Activated naive CD4-positive, alpha-beta T cell treated with anti-CD3 and anti-CD28 coated beads, Interleukin-2, amount 10 ng/mL, durations not matched to agents 7 days and 5 days (primary cell): ENCODE data around the gene SP140.
"Not testable (repeated sequence)": the region's sequence is repeated elsewhere in the genome, so short reads cannot be mapped to it uniquely, and the experiment has no call there.

Experiments used
- CTCF ChIA-PET: fragments of 350-600 bp; sonication (Branson Sonifier 250); formaldehyde crosslinking; loops from one replicate; lab custom pipeline; 2021; ENCODE audit warnings: antibody characterized with exemption; lab: Charles Lee
- DNase-seq: peaks from one replicate; pipeline ENCODE4 v3.0.0-alpha.2; 2020
- H3K27ac Mint-ChIP-seq: one replicate; pipeline ENCODE4 v1.8.0; 2021; ENCODE audit warnings: mild to moderate bottlenecking, moderate library complexity, mixed read lengths
- H3K27me3 Mint-ChIP-seq: one replicate; pipeline ENCODE4 v1.8.0; 2021; ENCODE audit warnings: mild to moderate bottlenecking, mixed read lengths
- H3K36me3 Mint-ChIP-seq: one replicate; pipeline ENCODE4 v1.8.0; 2021; ENCODE audit warnings: mixed read lengths
- H3K4me1 Mint-ChIP-seq: one replicate; pipeline ENCODE4 v1.8.0; 2021; ENCODE audit warnings: mixed read lengths
- H3K4me3 Mint-ChIP-seq: one replicate; pipeline ENCODE4 v1.8.0; 2021; ENCODE audit warnings: mild to moderate bottlenecking, moderate library complexity, mixed read lengths
- H3K9me3 Mint-ChIP-seq: one replicate; pipeline ENCODE4 v1.8.0; 2021; ENCODE audit warnings: mixed read lengths

Gene SP140

GRCh38 chr2:230329946-230330605 is 104.5 kb downstream of the SP140 start:
- CTCF ChIA-PET: no interaction called here

GRCh38 chr2:230330725-230331124 is 105.2 kb downstream of the SP140 start:
- peaks cover 84% of the 10 kb centered on the region for H3K36me3 Mint-ChIP-seq
- H3K27me3 Mint-ChIP-seq: no peaks in the 10 kb centered on the region
- no peaks in the 10 kb centered on the region for H3K9me3 Mint-ChIP-seq
- no peak for DNase-seq
- H3K27ac Mint-ChIP-seq: no peak overlapping the region
- CTCF ChIA-PET: no interaction called here
- H3K4me3 Mint-ChIP-seq: peak overlapping the region; percentile 37
- peaks cover 84% of the 10 kb centered on the region for H3K4me1 Mint-ChIP-seq

More at GRCh38 chr2:230329946-230330605, 104.5 kb downstream of the SP140 start:
- Mint-ChIP-seq H3K27me3 (no peaks in the 10 kb centered on the region), H3K36me3 (peaks cover 83% of the 10 kb centered on the region), H3K27ac (peak overlapping the region; percentile 92), H3K4me3 (peak overlapping the region; percentile 96), H3K4me1 (peaks cover 84% of the 10 kb centered on the region), H3K9me3 (no peaks in the 10 kb centered on the region)
- DNase-seq: no peak

- Mint-ChIP-seq H3K4me1 (peaks cover 67% of the 10 kb centered on the region), H3K4me3 (peak overlapping the region; percentile 45), H3K27ac (peak overlapping the region; percentile 71), H3K9me3 (peaks cover 2% of the 10 kb centered on the region), H3K36me3 (peaks cover 76% of the 10 kb centered on the region), H3K27me3 (no peaks in the 10 kb centered on the region)
- CTCF ChIA-PET: no interaction called here
- DNase-seq: no peak
Measured at GRCh38 chr2:230335461-230335863, 109.9 kb downstream of the SP140 start.

GRCh38 chr2:230335864-230336506 is 110.4 kb downstream of the SP140 start:
- CTCF ChIA-PET: no interaction called here
- H3K9me3 Mint-ChIP-seq: peaks cover 2% of the 10 kb centered on the region
- peaks cover 62% of the 10 kb centered on the region for H3K4me1 Mint-ChIP-seq
- peak overlapping the region; percentile 45 for H3K4me3 Mint-ChIP-seq
- no peaks in the 10 kb centered on the region for H3K27me3 Mint-ChIP-seq
- peaks cover 71% of the 10 kb centered on the region for H3K36me3 Mint-ChIP-seq
- no peak for DNase-seq
- peak overlapping the region; percentile 71 for H3K27ac Mint-ChIP-seq

- H3K27me3 Mint-ChIP-seq, CTCF ChIA-PET, H3K4me3 Mint-ChIP-seq, DNase-seq, H3K27ac Mint-ChIP-seq: not testable (repeated sequence)
- Mint-ChIP-seq H3K9me3 (peaks cover 41% of the 10 kb centered on the region), H3K4me1 (peaks cover 43% of the 10 kb centered on the region), H3K36me3 (peaks cover 63% of the 10 kb centered on the region)
Measured at GRCh38 chr2:230341936-230342528, 116.5 kb downstream of the SP140 start.

- H3K27ac Mint-ChIP-seq, DNase-seq, CTCF ChIA-PET, H3K27me3 Mint-ChIP-seq, H3K4me3 Mint-ChIP-seq: not testable (repeated sequence)
- peaks cover 67% of the 10 kb centered on the region for H3K36me3 Mint-ChIP-seq
- H3K4me1 Mint-ChIP-seq: peaks cover 49% of the 10 kb centered on the region
- H3K9me3 Mint-ChIP-seq: peaks cover 44% of the 10 kb centered on the region
Measured at GRCh38 chr2:230343041-230343624, 117.6 kb downstream of the SP140 start.

GRCh38 chr2:230343747-230344146 is 118.2 kb downstream of the SP140 start:
- peaks cover 72% of the 10 kb centered on the region for H3K36me3 Mint-ChIP-seq
- no peak overlapping the region for H3K4me3 Mint-ChIP-seq
- no peak overlapping the region for H3K27ac Mint-ChIP-seq
- peaks cover 55% of the 10 kb centered on the region for H3K4me1 Mint-ChIP-seq
- CTCF ChIA-PET: no interaction called here
- H3K27me3 Mint-ChIP-seq: no peaks in the 10 kb centered on the region
- no peak for DNase-seq
- peaks cover 46% of the 10 kb centered on the region for H3K9me3 Mint-ChIP-seq

- Mint-ChIP-seq H3K36me3 (peaks cover 87% of the 10 kb centered on the region), H3K27me3 (no peaks in the 10 kb centered on the region), H3K27ac (peak overlapping the region; percentile 6), H3K4me3 (no peak overlapping the region), H3K4me1 (peaks cover 76% of the 10 kb centered on the region), H3K9me3 (peaks cover 49% of the 10 kb centered on the region)
- CTCF ChIA-PET: interaction anchor here (0.7 kb wide), 1 partner anchor 9 kb away, joined by 3 read pairs; no protein-coding TSS in a partner anchor
- DNase-seq: no peak
Measured at GRCh38 chr2:230346465-230346864, 120.9 kb downstream of the SP140 start.

GRCh38 chr2:230346921-230347533 is 121.5 kb downstream of the SP140 start:
- Mint-ChIP-seq H3K9me3 (peaks cover 49% of the 10 kb centered on the region), H3K4me3 (no peak overlapping the region), H3K27ac (peak overlapping the region; percentile 55), H3K27me3 (no peaks in the 10 kb centered on the region), H3K36me3 (peaks cover 89% of the 10 kb centered on the region), H3K4me1 (peaks cover 76% of the 10 kb centered on the region)
- CTCF ChIA-PET: interaction anchor here (0.7 kb wide), 1 partner anchor 9 kb away, joined by 3 read pairs; no protein-coding TSS in a partner anchor
- DNase-seq: no peak

- H3K4me3 Mint-ChIP-seq: peak overlapping the region; percentile 21
- H3K9me3 Mint-ChIP-seq: peaks cover 46% of the 10 kb centered on the region
- no peaks in the 10 kb centered on the region for H3K27me3 Mint-ChIP-seq
- peaks cover 86% of the 10 kb centered on the region for H3K36me3 Mint-ChIP-seq
- H3K27ac Mint-ChIP-seq: peak overlapping the region; percentile 92
- peak; percentile 53 for DNase-seq
- peaks cover 70% of the 10 kb centered on the region for H3K4me1 Mint-ChIP-seq
- CTCF ChIA-PET: no interaction called here
Measured at GRCh38 chr2:230347659-230348305, 122.2 kb downstream of the SP140 start.

GRCh38 chr2:230348787-230349186 is 123.3 kb downstream of the SP140 start:
- no peak for DNase-seq
- H3K4me1 Mint-ChIP-seq: peaks cover 61% of the 10 kb centered on the region
- H3K36me3 Mint-ChIP-seq: peaks cover 80% of the 10 kb centered on the region
- peak overlapping the region; percentile 92 for H3K27ac Mint-ChIP-seq
- CTCF ChIA-PET: interaction anchor here (0.7 to 0.8 kb wide), 2 partner anchors 13 to 265 kb away, joined by 3 read pairs; no protein-coding TSS in a partner anchor
- H3K9me3 Mint-ChIP-seq: peaks cover 38% of the 10 kb centered on the region
- no peaks in the 10 kb centered on the region for H3K27me3 Mint-ChIP-seq
- peak overlapping the region; percentile 21 for H3K4me3 Mint-ChIP-seq

GRCh38 chr2:230356084-230356483 is 130.5 kb downstream of the SP140 start:
- no peak overlapping the region for H3K4me3 Mint-ChIP-seq
- no peak for DNase-seq
- no peak overlapping the region for H3K27ac Mint-ChIP-seq
- peaks cover 11% of the 10 kb centered on the region for H3K9me3 Mint-ChIP-seq
- peaks cover 68% of the 10 kb centered on the region for H3K36me3 Mint-ChIP-seq
- peaks cover 9% of the 10 kb centered on the region for H3K4me1 Mint-ChIP-seq
- no peaks in the 10 kb centered on the region for H3K27me3 Mint-ChIP-seq
- CTCF ChIA-PET: interaction anchor here (0.7 to 1.5 kb wide), 2 partner anchors 10 to 218 kb away, joined by 3 read pairs; no protein-coding TSS in a partner anchor

GRCh38 chr2:230358305-230358704 is 132.8 kb downstream of the SP140 start:
- no peak for DNase-seq
- H3K9me3 Mint-ChIP-seq: peaks cover 10% of the 10 kb centered on the region
- H3K36me3 Mint-ChIP-seq: peaks cover 75% of the 10 kb centered on the region
- no peaks in the 10 kb centered on the region for H3K27me3 Mint-ChIP-seq
- peaks cover 28% of the 10 kb centered on the region for H3K4me1 Mint-ChIP-seq
- H3K27ac Mint-ChIP-seq: no peak overlapping the region
- H3K4me3 Mint-ChIP-seq: no peak overlapping the region
- CTCF ChIA-PET: no interaction called here
